Measurements from ENCODE around the gene SLC27A2.

DNA sequence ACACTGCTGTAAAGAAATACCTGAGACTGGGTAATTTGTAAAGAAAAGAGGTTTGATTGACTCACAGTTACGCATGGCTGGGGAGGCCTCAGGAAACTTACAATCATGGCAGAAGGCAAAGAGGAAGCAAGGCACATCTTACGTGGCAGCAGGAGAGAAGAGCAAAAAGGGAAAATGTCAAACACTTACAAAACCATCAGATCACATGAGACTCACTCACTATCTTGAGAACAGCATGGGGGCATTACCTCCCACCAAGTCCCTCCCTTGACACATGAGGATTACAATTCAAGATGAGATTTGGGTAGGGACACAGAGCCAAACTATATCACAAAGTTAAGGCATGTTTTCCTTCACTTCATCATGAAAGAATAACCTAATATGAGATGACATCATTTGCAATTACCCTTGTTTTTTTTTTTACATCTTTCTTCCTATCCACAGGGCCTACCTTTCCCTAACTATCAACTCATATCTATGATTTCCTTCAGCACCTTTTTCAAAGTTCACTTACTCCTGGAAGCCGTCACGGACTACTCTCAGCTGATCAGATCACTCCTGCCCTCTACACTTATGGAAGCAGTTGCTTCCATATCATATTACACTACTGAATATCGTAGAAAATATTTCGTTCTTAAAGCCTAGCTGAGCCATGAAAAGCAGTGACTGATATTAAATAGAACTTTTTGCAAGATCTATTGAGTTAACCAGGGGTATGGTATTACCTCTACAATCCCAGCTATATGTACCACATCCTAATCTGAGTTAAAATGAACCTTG lies 37.5 kb upstream of the SLC27A2 start:
- TF ChIP-seq CTCF (IDR thresholded peaks at IDR 0.05) (no peak), POLR2A (IDR thresholded peaks at IDR 0.05) (no peak)
